SK-N-SH (cell line): ENCODE measurements around the gene BLVRA.

Source experiments
- CHD2 ChIP-seq: fragments of 150-350 bp; IDR thresholded peaks from 2 replicates; pipeline ENCODE4 v1.6.1; 2018; ENCODE audit warnings: low read length; ENCODE audit not compliant: partially characterized antibody
- TAF1 ChIP-seq: IDR thresholded peaks from 2 replicates; pipeline ENCODE4 v1.6.1; 2012; ENCODE audit warnings: low read depth, mild to moderate bottlenecking, low read length, moderate library complexity, borderline replicate concordance

DNA sequence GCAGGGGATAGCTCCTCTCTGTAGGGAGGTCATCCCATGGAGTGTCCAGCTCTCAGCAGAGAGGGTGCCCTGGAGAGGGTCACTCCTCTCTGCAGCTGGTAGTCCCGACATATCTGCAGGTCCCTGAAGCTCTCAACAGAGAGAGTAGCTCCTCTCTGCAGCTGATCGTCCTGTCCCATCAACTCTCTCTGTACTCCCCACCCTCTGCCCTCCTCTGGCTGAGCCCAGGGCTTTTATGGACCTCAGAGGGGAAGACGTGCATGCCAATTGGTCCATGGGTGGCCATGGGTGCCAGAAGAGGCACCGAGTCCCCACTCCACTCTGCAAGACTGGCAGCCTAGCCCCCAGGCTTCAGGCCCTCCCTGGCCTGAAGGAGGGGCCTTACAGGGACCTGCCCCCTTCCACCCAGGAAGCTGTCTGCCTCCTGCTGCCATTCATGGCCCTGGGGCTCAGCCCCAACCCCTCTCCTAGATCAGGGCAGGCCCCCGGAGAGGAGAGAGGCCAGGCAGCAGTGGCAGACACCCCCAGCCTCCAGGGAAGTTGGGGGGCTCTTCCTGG, 9.0 kb upstream of the BLVRA start:
- TF ChIP-seq TAF1, result no peak
- no peak for TF ChIP-seq CHD2
